ENCODE measurements around the gene ZBTB8A. TPM values are rescaled to one million over a fixed set of nuclear protein-coding genes. Genes with fewer than 3 reads are reported as not detected.

ZBTB8A gene
- total and polyA plus RNA-seq, 2 of the 13 experiments (the other 11 are each of a cell fraction or from before 2014, with no cell fraction given): 1.3 to 3.7 TPM

DNA sequence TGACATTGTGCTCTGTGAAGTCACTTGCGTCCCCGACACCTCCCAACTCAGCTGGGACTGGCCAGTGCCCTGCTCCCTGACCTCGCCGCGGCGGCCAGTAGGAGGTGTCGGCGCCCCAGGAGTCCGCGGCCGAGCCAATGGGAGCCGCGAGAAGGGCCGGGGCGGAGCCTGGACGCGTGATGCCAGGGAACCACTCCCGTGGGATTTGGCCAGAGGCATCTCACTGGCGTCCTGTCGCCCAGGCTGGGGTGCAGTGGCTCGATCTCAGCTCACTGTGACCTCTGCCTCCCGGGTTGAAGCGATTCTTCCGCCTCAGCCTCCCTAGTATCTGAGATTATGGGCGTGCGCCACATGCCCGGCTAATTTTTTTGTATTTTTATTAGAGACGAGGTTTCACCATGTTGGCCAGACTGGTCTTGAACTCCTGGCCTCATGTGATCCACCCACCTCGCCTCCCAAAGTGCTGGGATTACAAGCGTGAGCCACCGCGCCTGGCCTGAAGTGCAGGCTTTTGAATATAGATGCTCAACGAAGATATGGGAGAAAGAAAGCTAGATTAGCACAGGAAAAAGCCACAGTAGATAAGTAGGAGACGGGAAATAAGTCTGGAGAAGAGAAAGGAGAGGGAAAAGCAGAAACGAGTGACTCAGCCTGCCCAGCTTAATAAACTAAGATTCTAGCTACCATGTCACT is 73.1 kb downstream of the ZBTB8A start (continued):
- 0 out of 2 replicates have a peak, but pooled peaks have one; percentile 30 for TF ChIP-seq ZNF451 (CRISPR knock-in tag; IDR thresholded peaks at IDR 0.05)
- TF ChIP-seq, protein P1, sequence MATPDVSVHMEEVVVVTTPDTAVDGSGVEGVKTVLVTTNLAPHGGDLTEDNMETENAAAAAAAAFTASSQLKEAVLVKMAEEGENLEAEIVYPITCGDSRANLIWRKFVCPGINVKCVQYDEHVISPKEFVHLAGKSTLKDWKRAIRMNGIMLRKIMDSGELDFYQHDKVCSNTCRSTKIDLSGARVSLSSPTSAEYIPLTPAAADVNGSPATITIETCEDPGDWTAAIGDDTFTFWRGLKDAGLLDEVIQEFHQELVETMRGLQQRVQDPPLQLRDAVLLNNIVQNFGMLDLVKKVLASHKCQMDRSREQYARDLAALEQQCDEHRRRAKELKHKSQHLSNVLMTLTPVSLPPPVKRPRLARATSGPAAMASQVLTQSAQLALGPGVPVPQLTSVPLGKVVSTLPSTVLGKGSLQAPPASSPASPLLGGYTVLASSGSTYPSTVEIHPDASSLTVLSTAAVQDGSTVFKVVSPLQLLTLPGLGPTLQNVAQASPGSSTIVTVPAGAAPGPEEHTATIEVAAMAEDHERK (CRISPR knock-in tag; IDR thresholded peaks at IDR 0.05; ENCODE audit: low read depth): no peak
- peak; percentile 85 for TF ChIP-seq RBFOX2 (IDR thresholded peaks at IDR 0.05; ENCODE audit: low read depth, low read length)
- peak; percentile 32; the same call in 1 of the 2 replicates for TF ChIP-seq MIER3 (CRISPR knock-in tag; IDR thresholded peaks at IDR 0.05; ENCODE audit: borderline replicate concordance)
- peak; percentile 66; the same call in 2 of the 3 replicates for TF ChIP-seq MXI1 (IDR thresholded peaks at IDR 0.05; ENCODE audit: borderline replicate concordance, low read depth, low read length)
- no peak for TF ChIP-seq ZNF101 (CRISPR knock-in tag; IDR thresholded peaks at IDR 0.05; ENCODE audit: borderline replicate concordance, low read depth)
- TF ChIP-seq, protein P2, sequence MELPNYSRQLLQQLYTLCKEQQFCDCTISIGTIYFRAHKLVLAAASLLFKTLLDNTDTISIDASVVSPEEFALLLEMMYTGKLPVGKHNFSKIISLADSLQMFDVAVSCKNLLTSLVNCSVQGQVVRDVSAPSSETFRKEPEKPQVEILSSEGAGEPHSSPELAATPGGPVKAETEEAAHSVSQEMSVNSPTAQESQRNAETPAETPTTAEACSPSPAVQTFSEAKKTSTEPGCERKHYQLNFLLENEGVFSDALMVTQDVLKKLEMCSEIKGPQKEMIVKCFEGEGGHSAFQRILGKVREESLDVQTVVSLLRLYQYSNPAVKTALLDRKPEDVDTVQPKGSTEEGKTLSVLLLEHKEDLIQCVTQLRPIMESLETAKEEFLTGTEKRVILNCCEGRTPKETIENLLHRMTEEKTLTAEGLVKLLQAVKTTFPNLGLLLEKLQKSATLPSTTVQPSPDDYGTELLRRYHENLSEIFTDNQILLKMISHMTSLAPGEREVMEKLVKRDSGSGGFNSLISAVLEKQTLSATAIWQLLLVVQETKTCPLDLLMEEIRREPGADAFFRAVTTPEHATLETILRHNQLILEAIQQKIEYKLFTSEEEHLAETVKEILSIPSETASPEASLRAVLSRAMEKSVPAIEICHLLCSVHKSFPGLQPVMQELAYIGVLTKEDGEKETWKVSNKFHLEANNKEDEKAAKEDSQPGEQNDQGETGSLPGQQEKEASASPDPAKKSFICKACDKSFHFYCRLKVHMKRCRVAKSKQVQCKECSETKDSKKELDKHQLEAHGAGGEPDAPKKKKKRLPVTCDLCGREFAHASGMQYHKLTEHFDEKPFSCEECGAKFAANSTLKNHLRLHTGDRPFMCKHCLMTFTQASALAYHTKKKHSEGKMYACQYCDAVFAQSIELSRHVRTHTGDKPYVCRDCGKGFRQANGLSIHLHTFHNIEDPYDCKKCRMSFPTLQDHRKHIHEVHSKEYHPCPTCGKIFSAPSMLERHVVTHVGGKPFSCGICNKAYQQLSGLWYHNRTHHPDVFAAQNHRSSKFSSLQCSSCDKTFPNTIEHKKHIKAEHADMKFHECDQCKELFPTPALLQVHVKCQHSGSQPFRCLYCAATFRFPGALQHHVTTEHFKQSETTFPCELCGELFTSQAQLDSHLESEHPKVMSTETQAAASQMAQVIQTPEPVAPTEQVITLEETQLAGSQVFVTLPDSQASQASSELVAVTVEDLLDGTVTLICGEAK (IDR thresholded peaks at IDR 0.05): no peak
- TF ChIP-seq, protein P2 (CRISPR knock-in tag; IDR thresholded peaks at IDR 0.05): 0 out of 2 replicates have a peak, but pooled peaks have one; percentile 16
- peak; percentile 55; the same call in 1 of the 2 replicates for TF ChIP-seq GFI1 (CRISPR knock-in tag; IDR thresholded peaks at IDR 0.05; ENCODE audit: borderline replicate concordance)
- no peak for TF ChIP-seq ZNF180 (CRISPR knock-in tag; IDR thresholded peaks at IDR 0.05; ENCODE audit: borderline replicate concordance, low read depth)
- TF ChIP-seq HES4 (CRISPR knock-in tag; IDR thresholded peaks at IDR 0.05; ENCODE audit: borderline replicate concordance): peak; percentile 62; the same call in 1 of the 2 replicates
- no peak for TF ChIP-seq TEAD3 (CRISPR knock-in tag; optimal IDR thresholded peaks at IDR 0.05; ENCODE audit: borderline replicate concordance)
- no peak for TF ChIP-seq RAD51 (IDR thresholded peaks at IDR 0.05; ENCODE audit: borderline replicate concordance)
- TF ChIP-seq, protein P3, sequence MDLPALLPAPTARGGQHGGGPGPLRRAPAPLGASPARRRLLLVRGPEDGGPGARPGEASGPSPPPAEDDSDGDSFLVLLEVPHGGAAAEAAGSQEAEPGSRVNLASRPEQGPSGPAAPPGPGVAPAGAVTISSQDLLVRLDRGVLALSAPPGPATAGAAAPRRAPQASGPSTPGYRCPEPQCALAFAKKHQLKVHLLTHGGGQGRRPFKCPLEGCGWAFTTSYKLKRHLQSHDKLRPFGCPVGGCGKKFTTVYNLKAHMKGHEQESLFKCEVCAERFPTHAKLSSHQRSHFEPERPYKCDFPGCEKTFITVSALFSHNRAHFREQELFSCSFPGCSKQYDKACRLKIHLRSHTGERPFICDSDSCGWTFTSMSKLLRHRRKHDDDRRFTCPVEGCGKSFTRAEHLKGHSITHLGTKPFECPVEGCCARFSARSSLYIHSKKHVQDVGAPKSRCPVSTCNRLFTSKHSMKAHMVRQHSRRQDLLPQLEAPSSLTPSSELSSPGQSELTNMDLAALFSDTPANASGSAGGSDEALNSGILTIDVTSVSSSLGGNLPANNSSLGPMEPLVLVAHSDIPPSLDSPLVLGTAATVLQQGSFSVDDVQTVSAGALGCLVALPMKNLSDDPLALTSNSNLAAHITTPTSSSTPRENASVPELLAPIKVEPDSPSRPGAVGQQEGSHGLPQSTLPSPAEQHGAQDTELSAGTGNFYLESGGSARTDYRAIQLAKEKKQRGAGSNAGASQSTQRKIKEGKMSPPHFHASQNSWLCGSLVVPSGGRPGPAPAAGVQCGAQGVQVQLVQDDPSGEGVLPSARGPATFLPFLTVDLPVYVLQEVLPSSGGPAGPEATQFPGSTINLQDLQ (CRISPR knock-in tag; IDR thresholded peaks at IDR 0.05): no peak
- TF ChIP-seq ZNF841 (CRISPR knock-in tag; IDR thresholded peaks at IDR 0.05; ENCODE audit: borderline replicate concordance): no peak

All from HepG2 (cell line).